ENCODE measurements around the gene BSPRY. TPM values are rescaled to one million over a fixed set of nuclear protein-coding genes. Genes with fewer than 3 reads are reported as not detected.

BSPRY gene
- total RNA-seq, 1 experiment from 2014 or later, result 14.5 TPM

- no peak for DNase-seq
- no peak overlapping the region for H3K27ac Mint-ChIP-seq (ENCODE audit: unreplicated experiment)
- CTCF ChIA-PET, result no interaction called here
- peaks cover 13% of the 10 kb centered on the region for H3K36me3 Mint-ChIP-seq (ENCODE audit: insufficient read depth, unreplicated experiment)
- peaks cover 16% of the 10 kb centered on the region for H3K4me1 Mint-ChIP-seq (ENCODE audit: low read depth, unreplicated experiment)
- H3K4me3 Mint-ChIP-seq (ENCODE audit: low read depth, unreplicated experiment), result no peak overlapping the region
- intact Hi-C loops (cut with micrococcal nuclease; ENCODE audit: unreplicated experiment), result no loop called here
- no peak for TF ChIP-seq CTCF (IDR thresholded peaks at IDR 0.05; ENCODE audit: unreplicated experiment)
- no TSS peak for BruUV-seq (replicated peaks)
- H3K27me3 Mint-ChIP-seq (ENCODE audit: unreplicated experiment), result no peaks in the 10 kb centered on the region
- H3K9me3 Mint-ChIP-seq (ENCODE audit: low read depth, unreplicated experiment), result no peaks in the 10 kb centered on the region
Observed at GRCh38 chr9:113391917-113392316, 42.6 kb downstream of the BSPRY start.

- CTCF ChIA-PET, result no interaction called here
Observed at GRCh38 chr9:113393281-113393680, 43.9 kb downstream of the BSPRY start.

GRCh38 chr9:113395000-113395861 lies 45.9 kb downstream of the BSPRY start:
- no peak for TF ChIP-seq CTCF (IDR thresholded peaks at IDR 0.05; ENCODE audit: unreplicated experiment)
- Mint-ChIP-seq H3K9me3 (ENCODE audit: low read depth, unreplicated experiment) (no peaks in the 10 kb centered on the region), H3K27me3 (ENCODE audit: unreplicated experiment) (no peaks in the 10 kb centered on the region), H3K4me3 (ENCODE audit: low read depth, unreplicated experiment) (no peak overlapping the region), H3K36me3 (ENCODE audit: insufficient read depth, unreplicated experiment) (peaks cover 6% of the 10 kb centered on the region), H3K4me1 (ENCODE audit: low read depth, unreplicated experiment) (peaks cover 10% of the 10 kb centered on the region), H3K27ac (ENCODE audit: unreplicated experiment) (no peak overlapping the region)
- no peak for DNase-seq
- CTCF ChIA-PET, result no interaction called here
- intact Hi-C loops (cut with micrococcal nuclease; ENCODE audit: unreplicated experiment), result no loop called here
- no TSS peak for BruUV-seq (replicated peaks)

More at GRCh38 chr9:113393281-113393680, 43.9 kb downstream of the BSPRY start:
- Mint-ChIP-seq H3K27me3 (ENCODE audit: unreplicated experiment) (no peaks in the 10 kb centered on the region), H3K4me1 (ENCODE audit: low read depth, unreplicated experiment) (peaks cover 2% of the 10 kb centered on the region), H3K4me3 (ENCODE audit: low read depth, unreplicated experiment) (no peak overlapping the region), H3K9me3 (ENCODE audit: low read depth, unreplicated experiment) (no peaks in the 10 kb centered on the region), H3K27ac (ENCODE audit: unreplicated experiment) (no peak overlapping the region), H3K36me3 (ENCODE audit: insufficient read depth, unreplicated experiment) (peaks cover 5% of the 10 kb centered on the region)
- no peak for TF ChIP-seq CTCF (IDR thresholded peaks at IDR 0.05; ENCODE audit: unreplicated experiment)
- DNase-seq, result no peak
- BruUV-seq (replicated peaks), result no TSS peak
- intact Hi-C loops (cut with micrococcal nuclease; ENCODE audit: unreplicated experiment), result no loop called here

GRCh38 chr9:113397203-113397631 lies 47.9 kb downstream of the BSPRY start:
- CTCF ChIA-PET, result no interaction called here

More at GRCh38 chr9:113397203-113397631, 47.9 kb downstream of the BSPRY start:
- Mint-ChIP-seq H3K36me3 (ENCODE audit: insufficient read depth, unreplicated experiment) (peaks cover 15% of the 10 kb centered on the region), H3K4me1 (ENCODE audit: low read depth, unreplicated experiment) (peaks cover 18% of the 10 kb centered on the region), H3K4me3 (ENCODE audit: low read depth, unreplicated experiment) (no peak overlapping the region), H3K9me3 (ENCODE audit: low read depth, unreplicated experiment) (no peaks in the 10 kb centered on the region), H3K27me3 (ENCODE audit: unreplicated experiment) (no peaks in the 10 kb centered on the region), H3K27ac (ENCODE audit: unreplicated experiment) (no peak overlapping the region)
- TF ChIP-seq CTCF (IDR thresholded peaks at IDR 0.05; ENCODE audit: unreplicated experiment), result no peak
- intact Hi-C loops (cut with micrococcal nuclease; ENCODE audit: unreplicated experiment), result no loop called here
- no peak for DNase-seq
- BruUV-seq (replicated peaks), result no TSS peak

Measured in Calu3 (cell line).